ENCODE data around the gene HSD17B13.

The HSD17B13 gene

GRCh38 chr4:87268411-87268810 is 54.3 kb downstream of the HSD17B13 start:
- Histone ChIP-seq H4K20me1 (ENCODE audit: insufficient read depth, low read length) (no peaks in the 10 kb centered on the region), H3K4me2 (ENCODE audit: low read length) (no peak overlapping the region), H3F3A (ENCODE audit: insufficient read depth, low read length) (no peaks in the 10 kb centered on the region), H3K9me3 (ENCODE audit: low read length) (no peaks in the 10 kb centered on the region), H3K36me3 (ENCODE audit: insufficient read depth, low read length) (no peaks in the 10 kb centered on the region), H3K9ac (ENCODE audit: low read length) (no peak overlapping the region), H3K27me3 (ENCODE audit: insufficient read depth, low read length) (no peaks in the 10 kb centered on the region), H3K4me3 (ENCODE audit: low read depth, low read length, poor library complexity, severe bottlenecking) (no peak overlapping the region), H2AFZ (ENCODE audit: low read length) (no peak overlapping the region), H3K79me2 (ENCODE audit: insufficient read depth, low read length) (no peaks in the 10 kb centered on the region), H3K9me2 (ENCODE audit: low read depth, low read length) (no peaks in the 10 kb centered on the region), H3K27ac (ENCODE audit: low read depth, low read length, poor library complexity, severe bottlenecking) (no peak overlapping the region), H3K4me1 (ENCODE audit: insufficient read depth, low read length, severe bottlenecking) (no peaks in the 10 kb centered on the region)
- TF ChIP-seq CTCF (IDR thresholded peaks at IDR 0.05; ENCODE audit: low read length): no peak

GRCh38 chr4:87266986-87267385 is 55.7 kb downstream of the HSD17B13 start:
- Histone ChIP-seq H3K4me3 (ENCODE audit: low read depth, low read length, poor library complexity, severe bottlenecking) (no peak overlapping the region), H4K20me1 (ENCODE audit: insufficient read depth, low read length) (no peaks in the 10 kb centered on the region), H3K27ac (ENCODE audit: low read depth, low read length, poor library complexity, severe bottlenecking) (no peak overlapping the region), H3K36me3 (ENCODE audit: insufficient read depth, low read length) (no peaks in the 10 kb centered on the region), H3K4me2 (ENCODE audit: low read length) (no peak overlapping the region), H3F3A (ENCODE audit: insufficient read depth, low read length) (no peaks in the 10 kb centered on the region), H3K9me3 (ENCODE audit: low read length) (no peaks in the 10 kb centered on the region), H3K9me2 (ENCODE audit: low read depth, low read length) (no peaks in the 10 kb centered on the region), H3K4me1 (ENCODE audit: insufficient read depth, low read length, severe bottlenecking) (no peaks in the 10 kb centered on the region), H3K79me2 (ENCODE audit: insufficient read depth, low read length) (no peaks in the 10 kb centered on the region), H3K27me3 (ENCODE audit: insufficient read depth, low read length) (no peaks in the 10 kb centered on the region), H2AFZ (ENCODE audit: low read length) (no peak overlapping the region), H3K9ac (ENCODE audit: low read length) (no peak overlapping the region)
- TF ChIP-seq EZH2 (IDR thresholded peaks at IDR 0.05; ENCODE audit: borderline replicate concordance, low read length): no peak
- no peak for TF ChIP-seq CTCF (IDR thresholded peaks at IDR 0.05; ENCODE audit: low read length)

GRCh38 chr4:87262886-87263285 is 59.8 kb downstream of the HSD17B13 start:
- no peak overlapping the region for H3K4me2 ChIP-seq (ENCODE audit: low read length)
- H3K27ac ChIP-seq (ENCODE audit: low read depth, low read length, poor library complexity, severe bottlenecking): no peak overlapping the region
- no peak overlapping the region for H3K9ac ChIP-seq (ENCODE audit: low read length)
- no peaks in the 10 kb centered on the region for H3K27me3 ChIP-seq (ENCODE audit: insufficient read depth, low read length)
- no peaks in the 10 kb centered on the region for H3K4me1 ChIP-seq (ENCODE audit: insufficient read depth, low read length, severe bottlenecking)
- H4K20me1 ChIP-seq (ENCODE audit: insufficient read depth, low read length): no peaks in the 10 kb centered on the region
- H3K4me3 ChIP-seq (ENCODE audit: low read depth, low read length, poor library complexity, severe bottlenecking): no peak overlapping the region
- H2AFZ ChIP-seq (ENCODE audit: low read length): no peak overlapping the region
- no peaks in the 10 kb centered on the region for H3K9me2 ChIP-seq (ENCODE audit: low read depth, low read length)
- TF ChIP-seq EZH2 (IDR thresholded peaks at IDR 0.05; ENCODE audit: borderline replicate concordance, low read length) (no peak), CTCF (IDR thresholded peaks at IDR 0.05; ENCODE audit: low read length) (no peak)
- H3K9me3 ChIP-seq (ENCODE audit: low read length): no peaks in the 10 kb centered on the region
- H3K36me3 ChIP-seq (ENCODE audit: insufficient read depth, low read length): no peaks in the 10 kb centered on the region
- no peaks in the 10 kb centered on the region for H3F3A ChIP-seq (ENCODE audit: insufficient read depth, low read length)
- no peaks in the 10 kb centered on the region for H3K79me2 ChIP-seq (ENCODE audit: insufficient read depth, low read length)
